Renal cortical epithelial cell (primary cell): ENCODE measurements around the gene ZNF48. TPM values are rescaled to one million over a fixed set of nuclear protein-coding genes. Genes with fewer than 3 reads are reported as not detected.
A peak's percentile ranks its signal among the peaks of the same experiment; 100 is the strongest.
"Not testable (repeated sequence)": the region's sequence is repeated elsewhere in the genome, so short reads cannot be mapped to it uniquely, and the experiment has no call there.

Experiments
- DNase-seq: peaks from one replicate; pipeline ENCODE4 v3.0.0-alpha.2; 2011; ENCODE audit warnings: low read depth
- total RNA-seq: library from RNA; depleted of rRNA; stranded (reverse); fragments of >200 nt; gene quantifications from 2 replicates; pipeline ENCODE4 v1.2.3, GENCODE V29; 2014

ZNF48 gene
- total RNA-seq, 1 donor from 2014 or later = 13.8 TPM

- peak; percentile 85 for DNase-seq
Observed at GRCh38 chr16:30378236-30379157, 16.7 kb upstream of the ZNF48 start.

- DNase-seq = no peak
Observed at GRCh38 chr16:30379158-30379783, 15.9 kb upstream of the ZNF48 start.

GRCh38 chr16:30380072-30380802 lies 15.0 kb upstream of the ZNF48 start:
- no peak for DNase-seq

GRCh38 chr16:30380803-30381208 lies 14.4 kb upstream of the ZNF48 start:
- DNase-seq = no peak

- no peak for DNase-seq
Observed at GRCh38 chr16:30381291-30382041, 13.8 kb upstream of the ZNF48 start.

- DNase-seq = no peak
Observed at GRCh38 chr16:30382111-30382881, 12.9 kb upstream of the ZNF48 start, which contains the start of gene SEPTIN1. SEPTIN1 (minus strand) TSS chr16:30382561; CDS start chr16:30382542, 19 bp downstream.

GRCh38 chr16:30383521-30383920 lies 11.7 kb upstream of the ZNF48 start:
- no peak for DNase-seq

GRCh38 chr16:30394592-30395154 lies 547 bp upstream of the ZNF48 start:
- DNase-seq = no peak

- no peak for DNase-seq
Observed at GRCh38 chr16:30395992-30396585, 869 bp downstream of the ZNF48 start.

- not testable (repeated sequence) for DNase-seq
Observed at GRCh38 chr16:30396627-30397026, 1.4 kb downstream of the ZNF48 start.

- DNase-seq = no peak
Observed at GRCh38 chr16:30397056-30397455, 1.8 kb downstream of the ZNF48 start.

GRCh38 chr16:30397776-30398660 lies 2.8 kb downstream of the ZNF48 start:
- no peak for DNase-seq

- no peak for DNase-seq
Observed at GRCh38 chr16:30398661-30399434, 3.6 kb downstream of the ZNF48 start.

- DNase-seq = no peak
Observed at GRCh38 chr16:30399435-30400186, 4.4 kb downstream of the ZNF48 start.

GRCh38 chr16:30401768-30402425 lies 6.7 kb downstream of the ZNF48 start:
- no peak for DNase-seq

- no peak for DNase-seq
Observed at GRCh38 chr16:30406795-30407101, 11.5 kb downstream of the ZNF48 start.
